HG03571 (cell line): ENCODE results near the gene SEC24C.

Experiments used
- ATAC-seq: cut with Tn5 transposase; IDR thresholded peaks from one replicate; pipeline ENCODE4 v1.9.1; 2021; ENCODE audit not compliant: unreplicated experiment

SEC24C gene

DNA sequence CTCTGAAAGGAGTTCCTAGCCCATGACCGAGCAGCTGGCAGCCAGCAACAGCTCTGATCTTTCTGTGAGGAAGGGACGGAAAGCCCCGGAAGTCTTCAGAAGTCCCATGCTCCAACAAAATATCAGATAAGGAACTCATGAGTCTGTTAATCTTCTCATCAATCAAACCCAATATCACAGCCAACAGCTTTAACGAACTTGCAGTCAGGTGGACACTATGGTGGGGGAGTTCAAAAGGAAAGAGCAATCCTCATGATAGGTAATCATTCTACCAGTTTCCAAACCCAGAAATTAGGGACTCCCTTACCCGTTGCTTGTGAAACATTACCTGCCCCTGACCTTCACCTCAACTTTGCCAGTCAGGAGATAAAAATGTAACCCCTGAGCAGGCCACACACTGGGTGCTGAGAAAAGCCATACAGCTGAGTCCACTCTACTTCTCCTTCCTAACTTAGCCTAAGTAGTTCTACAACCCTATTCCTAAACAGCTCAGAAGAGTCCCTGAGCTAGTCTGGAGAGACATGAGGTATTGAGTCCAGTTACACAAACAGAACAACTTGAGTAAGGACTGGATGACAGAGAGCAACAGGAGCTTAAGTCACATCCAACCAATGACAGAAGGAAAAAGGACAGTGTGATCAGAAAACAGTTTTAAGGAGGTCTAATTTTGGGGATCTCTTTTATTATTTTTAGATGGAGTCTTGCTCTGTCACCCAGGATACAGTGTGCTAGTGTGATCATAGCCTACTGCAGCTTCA, 65.1 kb downstream of the SEC24C start:
- ATAC-seq, result no peak

DNA sequence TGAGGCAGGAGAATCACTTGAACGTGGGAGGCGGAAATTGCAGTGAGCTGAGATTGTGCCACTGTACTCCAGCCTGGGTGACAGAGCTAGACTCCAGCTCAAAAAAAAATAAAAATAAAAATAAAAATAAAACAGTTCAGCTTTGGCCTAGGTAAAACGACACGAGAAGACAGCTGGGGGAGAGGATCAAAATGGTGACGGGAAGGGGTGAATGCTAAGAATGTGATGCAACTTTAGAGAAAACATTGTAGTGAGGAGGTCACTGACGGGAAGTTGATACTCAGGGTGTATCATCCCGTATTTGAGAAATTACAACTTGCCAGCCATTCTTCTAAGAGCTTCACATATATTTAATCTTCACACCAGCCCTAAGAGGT, 66.2 kb downstream of the SEC24C start:
- ATAC-seq, result no peak

DNA sequence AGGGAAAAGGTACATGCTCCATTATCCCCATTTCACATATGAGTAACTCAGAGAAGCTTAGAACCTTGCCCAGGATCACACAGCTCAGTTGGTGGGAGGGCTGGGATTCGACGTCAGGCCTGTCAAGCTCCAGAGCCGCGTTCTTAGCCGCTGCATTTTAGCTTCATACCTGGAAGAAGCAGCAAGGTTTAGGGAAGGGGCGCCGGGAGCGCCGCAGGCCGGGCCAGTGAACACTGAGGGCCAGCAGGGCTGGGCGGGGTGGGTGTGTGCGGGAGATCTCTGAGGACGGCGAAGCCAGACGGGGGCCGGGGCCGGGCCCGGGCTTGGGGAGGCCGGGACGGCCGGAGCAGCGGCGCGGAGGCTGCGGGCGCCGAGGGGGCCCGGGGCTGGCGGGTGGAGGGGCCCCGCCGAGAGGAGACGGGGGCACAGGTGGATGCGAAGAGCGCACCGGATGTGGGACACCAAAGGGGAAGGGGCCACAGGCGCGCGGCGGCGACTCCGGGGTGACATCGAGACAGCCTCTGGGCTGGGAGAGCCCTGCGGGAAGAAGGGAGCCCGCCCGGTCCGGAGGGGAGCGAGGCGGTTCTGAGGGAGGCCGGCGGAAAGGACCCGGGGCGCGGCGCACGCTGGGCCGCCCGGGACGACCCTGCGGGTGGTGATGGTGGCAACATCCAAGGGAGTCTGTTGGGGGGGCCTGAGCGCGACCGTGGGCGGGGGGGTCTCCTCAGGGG, 66.7 kb downstream of the SEC24C start:
- peak; percentile 29 for ATAC-seq

DNA sequence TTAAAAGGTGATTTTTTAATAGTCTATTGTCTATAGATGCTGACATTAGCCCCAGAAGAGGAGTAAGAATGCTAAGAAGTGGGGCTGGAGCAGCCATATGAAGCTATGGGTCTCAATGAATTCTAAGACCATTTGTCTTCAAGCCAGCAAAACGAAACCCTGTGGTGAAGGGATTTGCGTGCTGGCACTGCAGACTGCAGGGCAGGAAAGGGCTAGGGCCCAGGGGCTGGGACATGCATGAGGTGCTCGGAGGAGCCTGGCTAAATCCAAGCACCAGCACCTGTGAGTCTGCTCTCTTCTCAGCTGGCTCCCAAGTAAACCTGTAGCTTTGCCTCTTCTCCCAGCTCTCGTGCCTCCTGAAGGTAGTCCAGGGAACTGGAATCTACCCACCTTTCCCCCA, 68.5 kb downstream of the SEC24C start:
- no peak for ATAC-seq

DNA sequence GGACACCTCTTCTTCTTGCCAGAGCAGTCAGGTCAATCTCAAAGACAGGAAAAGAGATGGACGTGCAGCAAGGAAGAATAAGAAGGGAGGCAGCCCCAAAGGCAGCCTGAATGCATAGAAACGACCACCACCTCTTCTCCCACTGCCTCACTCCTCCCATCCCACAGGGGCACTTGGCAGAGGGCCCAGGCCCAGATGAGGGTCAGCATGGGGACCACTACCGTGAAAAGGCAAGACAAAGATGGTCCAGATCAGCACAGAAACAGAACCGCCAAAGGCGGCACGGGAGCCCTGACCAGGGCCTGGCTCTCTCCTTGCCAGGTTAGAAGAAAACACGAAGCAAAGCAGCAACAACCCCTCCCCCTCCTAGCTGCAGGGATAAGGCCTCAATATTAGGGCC, 69.2 kb downstream of the SEC24C start:
- no peak for ATAC-seq

DNA sequence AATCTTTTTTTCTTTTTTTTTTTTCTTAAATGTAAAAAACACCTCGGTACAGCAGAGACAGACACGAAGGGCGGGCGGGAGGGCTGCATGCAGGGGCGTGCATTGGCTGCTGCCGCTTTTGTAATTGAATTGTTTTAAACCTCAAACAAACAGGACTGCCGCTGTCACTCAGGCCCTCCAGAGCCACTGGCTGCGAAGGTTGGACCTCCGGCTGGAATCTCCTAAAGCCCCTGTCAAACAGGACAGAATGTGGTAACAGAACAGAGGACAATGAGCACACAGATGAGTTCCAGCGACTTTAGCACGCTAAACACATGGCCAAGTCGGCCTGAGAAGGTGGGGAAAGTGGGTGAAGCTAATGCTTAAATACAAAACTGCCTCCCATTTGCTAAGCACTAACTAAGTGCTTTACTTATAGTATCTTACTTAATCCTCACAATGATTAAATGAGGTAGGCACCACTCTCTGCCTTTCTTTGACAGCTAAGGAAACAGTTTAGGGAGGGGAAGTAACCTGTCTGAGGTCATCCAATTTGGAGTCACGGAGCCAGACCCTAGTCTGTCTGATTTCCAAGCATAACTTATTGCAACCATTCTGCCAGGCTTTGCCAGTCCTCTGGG, 70.2 kb downstream of the SEC24C start:
- no peak for ATAC-seq

DNA sequence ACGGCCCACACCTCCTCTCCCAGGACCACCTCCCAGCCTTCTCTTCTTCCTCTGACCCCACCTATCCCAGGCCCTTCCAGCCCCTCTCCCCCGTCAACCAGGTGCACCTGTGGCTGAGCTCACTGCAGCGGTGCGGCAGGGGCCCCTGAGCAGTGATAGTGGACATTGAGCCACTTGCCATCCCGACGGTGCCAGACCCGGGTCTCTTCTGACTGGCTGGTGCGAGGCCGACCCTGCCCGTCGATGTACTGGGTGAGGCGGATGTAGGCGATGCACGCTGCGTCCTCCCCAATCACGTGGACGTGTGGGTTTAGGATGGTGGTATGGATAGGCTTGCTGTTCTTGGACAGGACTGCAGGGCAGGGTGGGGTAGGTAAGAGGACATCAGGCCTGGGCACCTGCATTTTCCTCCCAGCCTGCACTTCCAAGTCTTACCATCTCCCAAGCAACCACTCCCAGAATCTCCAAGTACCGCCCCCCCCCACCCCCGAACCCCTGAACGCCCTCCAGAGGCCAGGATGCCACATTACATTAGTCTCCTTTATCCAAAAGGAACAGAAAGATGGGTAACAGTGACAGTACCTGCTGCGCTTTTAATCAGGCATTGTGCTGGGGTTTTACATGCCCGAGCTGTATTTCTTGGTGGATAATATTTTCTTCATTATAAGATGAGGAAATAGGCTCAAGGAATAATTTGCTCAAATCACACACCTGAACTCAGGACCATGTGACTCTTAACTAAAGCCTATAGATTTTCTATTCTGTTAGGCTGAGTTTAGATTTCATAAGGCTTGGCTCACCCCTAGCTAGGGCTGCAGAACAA, 70.9 kb downstream of the SEC24C start:
- no peak for ATAC-seq

DNA sequence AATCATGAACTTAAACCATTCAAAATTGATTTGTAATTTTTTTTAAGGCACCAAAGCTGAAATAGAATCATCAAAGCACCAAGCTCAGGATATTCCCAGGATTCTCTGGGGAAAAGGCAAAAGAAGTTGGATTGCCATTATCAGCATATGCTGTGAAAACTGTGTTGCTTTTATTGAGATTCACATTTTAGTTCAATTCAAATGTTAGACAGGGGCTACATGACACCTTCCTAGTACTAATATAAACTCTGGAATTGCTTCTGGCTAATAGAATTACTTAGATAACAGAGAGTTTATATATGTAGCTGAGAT, 71.5 kb downstream of the SEC24C start:
- no peak for ATAC-seq

DNA sequence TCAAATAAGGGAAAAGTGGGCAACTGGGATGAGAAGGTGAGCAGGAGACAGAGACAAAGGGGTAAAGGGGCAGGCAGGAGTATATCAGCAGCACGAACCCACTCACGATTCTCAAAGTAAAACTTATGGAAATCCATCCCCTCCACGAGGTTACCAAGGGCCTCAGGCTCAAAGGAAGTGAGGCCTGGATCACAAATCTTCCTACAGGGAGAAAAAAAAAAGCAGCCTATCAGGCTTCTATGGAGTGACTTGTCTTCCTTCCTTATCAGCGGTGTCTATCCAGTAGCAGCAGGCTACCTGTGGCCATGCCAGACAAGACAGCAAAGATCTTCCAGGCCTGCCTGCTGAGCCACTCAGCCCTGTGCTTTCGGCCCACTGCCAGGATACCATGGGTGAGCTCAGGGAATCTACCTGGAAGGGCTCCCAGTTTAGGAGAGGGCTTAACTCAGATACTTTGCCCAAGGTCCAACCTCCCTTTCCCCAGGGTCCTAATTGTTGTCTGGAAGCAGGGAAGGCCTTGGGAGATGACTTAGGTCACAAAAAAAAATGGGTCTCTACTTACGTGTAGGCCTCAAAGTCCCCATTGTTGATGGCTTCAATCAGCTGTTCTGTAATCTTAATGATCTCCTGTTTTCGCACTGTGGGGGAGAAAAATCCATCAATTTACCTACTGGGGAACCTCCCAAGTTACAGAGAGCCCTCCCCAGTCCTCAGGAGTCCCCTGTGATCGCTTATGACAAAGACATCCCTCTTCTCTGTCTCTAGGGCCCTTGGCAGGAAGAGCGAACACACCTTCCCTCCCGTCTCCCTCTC, 73.0 kb downstream of the SEC24C start:
- no peak for ATAC-seq

DNA sequence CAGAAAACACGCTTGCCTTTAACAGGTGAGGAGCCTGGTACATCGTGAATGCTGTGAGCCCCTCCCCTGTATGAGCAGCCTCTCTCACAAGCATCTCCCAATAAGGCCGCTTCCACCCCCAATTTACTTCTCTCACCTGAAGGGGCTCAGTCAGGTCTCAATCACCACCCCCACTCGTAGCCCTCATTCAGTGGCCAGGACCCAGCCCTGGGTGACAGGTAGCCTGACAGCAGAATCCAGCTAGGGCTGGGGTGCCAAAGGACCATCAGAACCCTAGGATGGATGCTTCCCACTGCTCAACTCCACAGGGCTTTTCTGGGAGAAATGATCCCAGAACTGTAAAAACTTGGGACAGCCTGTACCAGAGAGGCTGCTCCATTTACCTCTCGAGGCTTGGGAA, 73.7 kb downstream of the SEC24C start:
- no peak for ATAC-seq

DNA sequence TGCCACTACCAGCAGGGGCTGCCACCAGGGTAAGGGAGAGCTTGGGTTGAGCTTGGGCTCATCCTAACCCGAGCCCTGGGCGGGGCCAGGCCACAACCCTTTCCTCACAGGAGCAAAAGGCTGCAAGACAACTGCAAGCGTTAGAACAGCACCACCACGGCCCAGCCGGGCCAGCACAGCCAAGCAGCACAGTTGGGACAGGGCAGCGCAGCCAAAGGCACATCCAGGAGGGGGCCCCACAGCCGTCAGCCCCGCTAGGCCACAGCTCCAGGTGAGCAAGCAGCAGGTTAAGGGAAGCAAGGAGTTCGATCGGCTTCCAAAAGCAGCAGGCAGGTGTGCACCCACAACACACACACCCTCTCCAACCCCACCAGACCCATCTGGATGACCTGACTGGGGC, 74.2 kb downstream of the SEC24C start:
- ATAC-seq, result no peak

DNA sequence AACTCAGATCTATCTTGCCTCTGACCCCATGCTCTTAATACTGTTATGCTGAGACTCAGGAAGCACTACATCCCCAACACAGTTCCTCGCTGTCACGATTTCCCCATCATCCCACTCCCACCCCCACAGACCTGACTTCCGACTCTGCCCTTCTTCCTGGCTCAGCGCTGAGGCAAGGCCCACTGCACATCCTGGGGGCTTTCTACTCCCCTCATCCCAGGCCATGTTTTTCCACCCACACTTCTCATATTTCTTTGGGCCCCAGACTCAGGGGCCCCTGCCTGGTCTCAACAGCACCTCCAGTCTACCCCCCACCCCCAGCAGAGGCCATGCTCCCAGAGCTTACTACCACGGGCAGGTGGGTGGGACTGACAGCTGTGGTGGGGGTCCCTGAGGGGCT, 74.9 kb downstream of the SEC24C start:
- no peak for ATAC-seq

DNA sequence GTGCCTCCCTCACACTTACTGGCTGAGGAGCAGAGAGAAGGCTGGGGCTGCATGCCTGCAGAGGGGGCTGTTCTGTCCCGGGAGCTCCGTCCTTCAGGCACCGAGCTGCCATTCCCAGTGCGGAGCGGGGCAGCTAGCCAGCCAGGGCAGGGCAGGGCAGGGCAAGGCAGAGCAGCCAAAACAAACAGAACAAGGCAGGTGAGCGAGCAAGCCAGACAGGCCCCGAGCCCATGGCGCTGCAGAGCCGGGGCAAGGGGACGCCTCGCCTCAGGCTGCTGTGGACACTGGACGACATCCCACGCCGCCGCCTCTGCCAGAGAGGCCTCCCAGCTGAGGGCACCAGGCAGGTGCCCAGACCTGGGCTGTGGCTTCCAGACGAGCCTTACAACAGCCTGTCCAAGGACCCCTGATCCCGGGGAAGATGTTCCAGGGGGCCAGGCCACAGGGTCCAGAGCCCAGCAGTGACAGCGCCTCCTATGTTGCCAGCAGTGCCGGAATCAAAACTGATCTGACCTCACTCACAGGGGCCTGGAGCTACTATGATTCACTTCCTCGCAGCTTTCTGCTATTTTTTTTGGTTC, 75.4 kb downstream of the SEC24C start:
- no peak for ATAC-seq
